ENCODE results near the gene HHIPL1.
A peak's percentile ranks its signal among the peaks of the same experiment; 100 is the strongest.

Gene HHIPL1

GRCh38 chr14:99696929-99697328 is 52.0 kb downstream of the HHIPL1 start:
- intact Hi-C loops (cut with DNase I): no loop called here
- DNase-seq: no peak

- intact Hi-C loops (cut with DNase I): no loop called here
- DNase-seq: no peak
Measured at GRCh38 chr14:99698236-99698635, 53.3 kb downstream of the HHIPL1 start.

- intact Hi-C loops (cut with DNase I): no loop called here
- DNase-seq: peak in 1 of 42 donors; percentile 7
Measured at GRCh38 chr14:99698642-99699041, 53.7 kb downstream of the HHIPL1 start.

DNA sequence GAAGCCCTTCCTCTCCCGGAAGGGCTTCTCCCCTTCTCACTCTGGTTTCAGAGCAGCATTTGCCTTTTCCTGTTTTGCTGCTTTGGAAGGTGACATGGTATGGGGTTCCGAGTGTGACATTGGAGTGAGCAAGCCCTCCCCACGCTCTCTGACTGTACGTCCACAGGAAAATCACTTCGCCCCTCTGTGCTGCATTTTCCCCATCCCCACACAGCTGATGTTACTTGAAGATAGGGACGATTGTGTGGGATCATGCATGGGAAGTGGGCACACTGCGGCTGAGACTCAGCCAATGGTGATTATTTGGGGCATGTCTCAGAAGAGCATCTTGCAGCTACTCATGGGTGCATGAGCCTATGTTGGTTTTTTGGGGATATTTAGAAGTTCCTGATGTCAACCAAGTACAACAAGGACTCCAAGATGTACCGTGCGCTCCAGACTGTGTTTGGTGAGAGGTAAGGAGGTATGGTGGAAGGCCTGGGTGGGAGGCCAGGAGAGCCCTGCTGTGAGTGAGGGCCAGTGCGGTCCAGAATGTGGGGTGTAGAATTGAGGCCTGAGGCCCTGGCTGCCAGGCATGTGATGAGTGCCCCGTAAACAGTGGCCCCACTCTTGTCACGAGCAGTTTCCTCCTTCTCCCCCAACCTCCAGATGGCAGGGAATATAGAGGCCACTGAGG is 54.3 kb downstream of the HHIPL1 start:
- DNase-seq: peak in 1 of 42 donors; percentile 17
- intact Hi-C loops (cut with DNase I): no loop called here

- DNase-seq: no peak
- intact Hi-C loops (cut with DNase I): no loop called here
Measured at GRCh38 chr14:99699861-99700260, 54.9 kb downstream of the HHIPL1 start.

- DNase-seq: no peak
- intact Hi-C loops (cut with DNase I): no loop called here
Measured at GRCh38 chr14:99700379-99700778, 55.5 kb downstream of the HHIPL1 start.

DNA sequence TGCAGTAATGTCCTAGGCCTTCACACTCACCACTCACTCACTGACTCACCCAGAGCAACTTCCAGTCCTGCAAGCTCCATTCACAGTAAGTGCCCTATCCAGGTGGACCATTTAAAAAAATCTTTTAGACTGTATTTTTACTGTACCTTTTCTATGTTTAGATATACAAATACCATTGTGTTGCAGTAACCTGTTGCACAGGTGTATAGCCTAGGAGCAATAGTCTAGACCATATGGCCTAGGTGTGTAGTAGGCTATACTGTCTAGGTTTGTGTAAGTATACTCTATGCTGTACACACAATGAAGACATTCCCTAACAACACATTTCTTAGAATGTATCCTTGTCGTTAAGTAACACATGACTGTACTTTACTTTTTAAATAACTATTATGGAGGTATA is 56.3 kb downstream of the HHIPL1 start:
- DNase-seq: no peak
- intact Hi-C loops (cut with DNase I): no loop called here

GRCh38 chr14:99702115-99702514 is 57.2 kb downstream of the HHIPL1 start:
- intact Hi-C loops (cut with DNase I): no loop called here
- DNase-seq: no peak

DNA sequence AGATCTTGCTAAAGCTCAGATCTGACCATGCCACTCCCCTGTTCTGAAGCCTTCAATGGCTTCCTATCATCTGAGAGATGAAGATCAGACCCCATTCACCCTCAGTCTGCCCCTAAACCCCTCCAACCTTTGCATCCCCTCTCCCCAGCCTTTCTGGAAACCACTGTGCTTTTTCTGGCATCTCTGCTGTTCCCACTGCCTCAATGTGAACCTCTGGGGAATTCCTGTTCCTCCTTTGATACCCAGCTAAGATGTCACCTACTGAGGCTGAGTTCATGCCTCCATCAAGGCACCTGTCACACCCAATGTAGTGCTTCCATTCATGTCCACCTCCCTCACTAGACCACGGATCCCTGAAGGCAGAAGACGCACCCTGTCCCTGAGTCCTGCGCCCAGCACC is 58.5 kb downstream of the HHIPL1 start:
- intact Hi-C loops (cut with DNase I): no loop called here

DNA sequence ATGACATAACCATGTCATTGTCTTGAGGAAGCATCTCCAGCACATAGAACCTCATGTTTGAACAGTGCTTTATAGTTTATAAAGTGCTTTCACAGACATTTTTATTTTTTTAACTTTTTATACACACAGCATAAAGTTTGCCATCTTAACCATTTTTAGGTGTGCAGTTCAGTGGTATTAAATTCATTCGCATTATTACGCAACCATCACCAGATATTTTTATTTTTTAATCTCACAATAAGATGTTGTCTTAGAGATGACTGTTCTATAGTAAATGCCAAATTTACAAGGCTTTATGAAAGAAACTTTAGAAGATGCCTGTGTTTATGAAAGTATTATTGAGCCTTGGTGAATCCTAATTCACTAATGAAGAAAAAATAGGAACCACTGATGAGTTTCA is 59.1 kb downstream of the HHIPL1 start:
- intact Hi-C loops (cut with DNase I): no loop called here
- DNase-seq: no peak

More for the DNA sequence above, 58.5 kb downstream of the HHIPL1 start:
- DNase-seq: no peak

- intact Hi-C loops (cut with DNase I): no loop called here
- DNase-seq: peak in 1 of 42 donors; percentile 8
Measured at GRCh38 chr14:99706107-99706900, 61.4 kb downstream of the HHIPL1 start.

GRCh38 chr14:99707420-99707819 is 62.5 kb downstream of the HHIPL1 start:
- DNase-seq: peak in 2 of 42 donors; percentile 16 to 18
- intact Hi-C loops (cut with DNase I): no loop called here

- intact Hi-C loops (cut with DNase I): no loop called here
- DNase-seq: peak in 2 of 42 donors; percentile 24 to 31
Measured at GRCh38 chr14:99707921-99708320, 63.0 kb downstream of the HHIPL1 start.

GRCh38 chr14:99708449-99708848 is 63.5 kb downstream of the HHIPL1 start:
- intact Hi-C loops (cut with DNase I): no loop called here
- peak in 1 of 42 donors; percentile 21 for DNase-seq

- no peak for DNase-seq
- intact Hi-C loops (cut with DNase I): no loop called here
Measured at GRCh38 chr14:99713972-99714371, 69.0 kb downstream of the HHIPL1 start.

GRCh38 chr14:99715266-99716000 is 70.5 kb downstream of the HHIPL1 start:
- peak in 4 of 42 donors; percentile 5 to 42 (median 32) for DNase-seq
- intact Hi-C loops (cut with DNase I): no loop called here

DNA sequence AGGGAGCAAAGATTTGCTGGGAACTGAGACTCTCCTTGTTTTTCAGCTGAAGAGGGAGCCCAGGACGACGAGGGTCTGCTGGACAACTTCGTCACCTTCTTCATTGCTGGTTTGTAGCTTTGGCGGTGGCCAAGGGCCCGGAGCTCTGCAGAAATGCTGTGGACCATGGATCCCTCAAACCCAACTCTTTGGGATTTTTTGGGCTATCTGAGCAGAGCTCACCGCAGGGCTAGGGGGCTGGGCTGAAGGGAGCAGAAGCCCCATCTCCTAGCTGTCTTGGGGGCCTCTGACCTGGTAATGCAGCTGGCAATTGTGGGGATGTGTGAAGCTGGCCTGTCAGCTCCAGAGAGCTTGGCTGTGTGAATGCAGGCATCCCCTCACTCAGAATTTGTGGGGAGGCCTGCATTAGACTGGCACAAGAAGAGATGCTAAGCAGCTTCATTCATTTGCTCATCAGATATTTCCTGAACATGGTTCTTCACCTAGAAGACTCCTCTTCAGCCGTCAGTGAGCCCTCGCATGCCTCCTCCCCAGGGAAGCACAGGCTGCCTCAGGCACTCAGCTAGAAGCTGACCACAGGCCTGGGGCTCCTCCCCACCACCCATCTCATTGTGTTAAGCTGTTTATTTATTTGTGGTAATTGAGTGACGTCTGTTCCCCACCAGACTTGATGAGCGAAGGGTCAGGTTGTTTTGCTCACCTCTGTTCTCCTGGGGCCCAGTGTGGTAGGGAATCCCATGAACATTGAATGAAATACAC is 71.3 kb downstream of the HHIPL1 start:
- intact Hi-C loops (cut with DNase I): no loop called here
- peak in 4 of 42 donors; percentile 5 to 34 (median 18) for DNase-seq

GRCh38 chr14:99716850-99717681 is 72.1 kb downstream of the HHIPL1 start:
- DNase-seq: peak in 5 of 42 donors; percentile 4 to 34 (median 26)
- intact Hi-C loops (cut with DNase I): no loop called here
